CD4-positive, alpha-beta T cell treated with Interleukin-15 for 1 hour (primary cell): ENCODE results near the gene IL10RA.
A peak's percentile ranks its signal among the peaks of the same experiment; 100 is the strongest.
"Not testable (repeated sequence)": the region's sequence is repeated elsewhere in the genome, so short reads cannot be mapped to it uniquely, and the experiment has no call there.

Source experiments
- DNase-seq: peaks from one replicate; pipeline ENCODE4 v3.0.0-alpha.2; 2020

Gene IL10RA

GRCh38 chr11:117966908-117967307, 19.3 kb upstream of the IL10RA start:
- DNase-seq: no peak

GRCh38 chr11:117969160-117969991, 16.8 kb upstream of the IL10RA start:
- no peak for DNase-seq

DNA sequence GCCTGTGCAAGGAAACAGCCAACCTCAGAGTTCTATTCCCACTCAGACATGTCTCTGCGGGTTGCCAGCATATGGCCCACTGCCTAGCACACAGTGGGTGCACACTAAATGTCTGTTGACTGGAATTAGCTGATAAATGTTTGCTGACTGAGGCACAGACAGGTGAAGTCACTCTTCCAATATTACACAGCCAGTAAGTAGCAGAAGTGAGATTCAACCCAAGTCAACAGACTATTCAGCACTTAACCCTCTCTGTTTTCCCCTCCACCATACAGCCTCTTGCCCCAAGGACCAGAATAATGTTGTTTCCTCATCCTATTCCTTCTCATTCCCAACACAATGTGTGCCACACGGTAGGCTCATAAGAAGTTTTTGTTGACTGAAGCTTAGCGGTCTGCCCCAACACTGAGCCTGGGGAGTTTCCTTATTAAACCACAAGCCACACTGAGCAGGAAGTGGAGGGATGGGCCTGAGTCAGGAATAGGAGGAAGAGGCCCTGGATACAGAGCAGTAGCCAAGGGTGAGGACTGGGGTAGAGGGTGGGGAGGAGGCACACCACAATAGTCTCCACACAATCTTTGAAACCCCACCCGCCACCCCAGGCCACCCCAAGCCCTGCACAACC, 15.7 kb upstream of the IL10RA start:
- DNase-seq: peak; percentile 63

- no peak for DNase-seq
Observed at GRCh38 chr11:117972044-117972443, 14.2 kb upstream of the IL10RA start.

GRCh38 chr11:117972629-117973502, 13.3 kb upstream of the IL10RA start:
- no peak for DNase-seq

- no peak for DNase-seq
Observed at GRCh38 chr11:117973503-117973860, 12.7 kb upstream of the IL10RA start.

DNA sequence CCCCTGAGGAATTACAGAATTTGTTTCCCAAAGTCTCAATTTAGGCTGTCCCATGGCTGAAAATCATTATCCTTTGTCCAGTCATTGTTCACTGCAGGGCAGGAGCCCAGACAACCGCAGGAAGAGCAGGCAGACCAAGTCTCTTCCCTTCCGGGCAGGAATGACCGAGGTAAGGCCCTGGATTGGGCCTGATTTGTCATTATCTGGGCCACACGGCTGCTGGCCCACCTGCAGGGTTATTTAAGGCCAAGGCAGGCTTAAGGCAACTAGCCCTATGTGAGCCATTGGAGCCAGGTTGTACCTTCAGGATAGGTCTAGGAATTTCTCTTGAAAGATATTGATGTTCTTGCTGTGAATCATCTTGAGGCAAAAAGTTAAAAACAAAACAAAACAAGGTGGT, 9.7 kb upstream of the IL10RA start:
- DNase-seq: no peak

DNA sequence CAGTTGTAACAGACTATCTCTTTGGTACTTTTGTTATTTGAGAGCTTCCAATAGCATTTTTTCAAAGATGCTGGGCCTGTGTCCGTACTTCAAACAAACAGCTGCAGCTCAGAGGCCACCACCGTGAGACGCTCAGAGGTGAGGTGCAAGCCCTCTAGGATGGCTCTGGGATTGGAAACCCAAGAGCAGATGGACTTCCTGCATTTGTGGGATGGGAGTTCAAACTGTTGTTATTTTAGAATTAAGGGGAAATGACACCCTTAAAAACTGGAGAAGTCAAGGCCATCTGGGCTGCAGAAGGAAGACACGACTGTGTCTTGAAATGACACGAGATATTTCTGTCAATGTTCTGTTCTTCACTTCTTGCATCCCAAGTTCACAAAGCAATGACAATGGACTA, 9.2 kb upstream of the IL10RA start:
- no peak for DNase-seq

DNA sequence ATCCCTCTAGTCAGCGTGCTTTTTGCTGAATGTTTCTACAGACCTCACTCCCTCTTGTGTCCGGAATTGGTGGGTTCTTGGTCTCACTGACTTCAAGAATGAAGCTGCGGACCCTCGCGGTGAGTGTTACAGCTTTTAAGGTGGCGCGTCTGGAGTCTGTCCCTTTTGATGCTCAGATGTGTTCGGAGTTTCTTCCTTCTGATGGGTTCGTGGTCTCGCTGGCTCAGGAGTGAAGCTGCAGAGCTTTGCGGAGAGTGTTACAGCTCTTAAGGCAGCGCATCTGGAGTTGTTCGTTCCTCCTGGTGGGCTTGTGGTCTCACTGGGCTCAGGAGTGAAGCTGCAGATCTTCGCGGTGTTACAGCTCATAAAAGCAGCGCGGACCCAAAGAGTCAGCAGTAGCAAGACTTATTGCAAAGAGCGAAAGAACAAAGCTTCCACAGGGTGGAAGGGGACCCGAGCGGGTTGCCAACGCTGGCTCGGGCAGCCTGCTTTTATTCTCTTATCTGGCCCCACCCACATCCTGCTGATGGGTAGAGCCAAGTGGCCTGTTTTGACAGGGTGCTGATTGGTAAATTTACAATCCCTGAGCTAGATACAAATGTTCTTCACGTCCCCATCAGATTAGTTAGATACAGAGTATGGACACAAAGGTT, 8.5 kb upstream of the IL10RA start:
- DNase-seq: not testable (repeated sequence)

DNA sequence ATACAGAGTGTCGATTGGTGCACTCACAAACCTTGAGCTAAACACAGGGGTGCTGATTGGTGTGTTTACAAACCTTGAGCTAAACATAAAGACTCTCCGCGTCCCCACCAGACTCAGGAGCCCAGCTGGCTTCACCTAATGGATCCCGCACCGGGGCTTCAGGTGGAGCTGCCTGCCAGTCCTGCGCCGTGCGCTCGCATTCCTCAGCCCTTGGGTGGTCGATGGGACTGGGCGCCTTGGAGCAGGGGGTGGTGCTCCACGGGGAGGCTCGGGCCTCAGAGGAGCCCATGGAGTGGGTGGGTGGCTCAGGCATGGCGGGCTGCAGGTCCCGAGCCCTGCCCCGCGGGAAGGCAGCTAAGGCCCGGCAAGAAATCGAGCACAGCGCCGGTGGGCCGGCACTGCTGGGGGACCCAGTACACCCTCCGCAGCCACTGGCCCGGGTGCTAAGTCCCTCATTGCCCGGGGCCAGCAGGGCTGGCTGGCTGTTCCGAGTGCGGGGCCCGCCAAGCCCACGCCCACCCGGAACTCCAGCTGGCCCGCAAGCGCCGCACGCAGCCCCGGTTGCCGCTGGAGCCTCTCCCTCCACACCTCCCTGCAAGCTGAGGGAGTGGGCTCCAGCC, 7.8 kb upstream of the IL10RA start:
- not testable (repeated sequence) for DNase-seq

GRCh38 chr11:117978991-117979390, 7.2 kb upstream of the IL10RA start:
- no peak for DNase-seq

- peak; percentile 67 for DNase-seq
Observed at GRCh38 chr11:117979481-117980211, 6.5 kb upstream of the IL10RA start.

- no peak for DNase-seq
Observed at GRCh38 chr11:117980280-117980679, 5.9 kb upstream of the IL10RA start.

GRCh38 chr11:117980720-117981119, 5.5 kb upstream of the IL10RA start:
- no peak for DNase-seq

- no peak for DNase-seq
Observed at GRCh38 chr11:117983163-117983475, 3.1 kb upstream of the IL10RA start.

- DNase-seq: no peak
Observed at GRCh38 chr11:117984476-117984875, 1.7 kb upstream of the IL10RA start.

DNA sequence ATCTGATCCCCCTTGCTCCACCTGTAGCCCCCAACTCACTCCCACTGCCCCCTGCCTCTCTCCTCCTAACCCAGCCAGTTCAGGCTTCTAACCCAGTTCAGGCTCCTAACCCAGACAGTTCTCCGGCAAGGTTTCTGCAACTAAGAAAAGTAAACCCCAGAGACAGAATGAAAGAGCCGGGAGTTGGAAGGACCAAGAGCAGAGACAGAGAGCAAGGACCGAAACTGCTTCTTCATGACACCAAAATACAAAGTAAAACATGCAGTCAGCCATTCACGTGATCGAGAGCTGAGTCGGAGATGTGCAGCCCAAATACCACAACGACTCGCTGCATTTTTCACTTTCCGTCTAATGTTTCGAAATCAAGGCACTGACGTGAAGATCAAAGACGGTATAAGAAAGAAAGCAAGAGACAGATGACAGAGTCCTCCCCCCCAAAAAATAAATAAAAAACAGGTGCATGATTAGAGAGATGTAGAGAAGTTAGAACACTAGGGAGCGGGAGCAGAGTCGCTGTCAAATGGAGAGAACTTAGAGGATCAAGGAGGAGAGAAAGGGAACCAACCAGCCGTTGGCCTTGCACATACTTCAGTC, 884 bp downstream of the IL10RA start:
- peak; percentile 69 for DNase-seq

DNA sequence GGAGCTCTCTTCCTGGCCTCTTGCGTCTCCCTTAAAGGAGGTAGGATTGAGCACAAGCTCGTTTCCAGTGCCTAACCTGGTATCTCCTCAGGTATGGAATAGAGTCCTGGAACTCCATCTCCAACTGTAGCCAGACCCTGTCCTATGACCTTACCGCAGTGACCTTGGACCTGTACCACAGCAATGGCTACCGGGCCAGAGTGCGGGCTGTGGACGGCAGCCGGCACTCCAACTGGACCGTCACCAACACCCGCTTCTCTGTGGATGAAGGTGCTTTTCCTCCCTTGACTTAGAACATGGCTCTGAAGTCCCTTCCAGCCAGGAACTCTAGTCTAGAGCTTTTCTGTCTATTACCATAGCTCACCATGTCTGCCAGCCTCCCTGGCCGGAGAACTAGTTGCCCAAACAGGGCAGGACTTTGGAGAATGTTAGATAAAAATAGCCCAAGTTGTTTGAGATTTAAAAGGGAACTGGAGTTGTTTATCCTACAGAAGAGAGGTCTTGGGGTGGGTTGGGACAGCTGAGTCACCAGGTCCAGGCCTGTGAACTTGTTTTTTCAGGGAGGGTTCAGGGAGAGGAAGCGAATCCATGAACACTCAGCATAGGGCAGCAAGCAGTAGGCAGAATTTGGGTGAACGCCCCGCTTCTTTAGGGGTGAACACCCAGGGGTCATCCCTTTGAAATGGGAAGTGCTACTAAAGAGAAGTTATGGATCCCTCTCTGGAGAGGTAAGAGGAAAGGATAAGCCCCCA, 3.3 kb downstream of the IL10RA start:
- peak; percentile 66 for DNase-seq

DNA sequence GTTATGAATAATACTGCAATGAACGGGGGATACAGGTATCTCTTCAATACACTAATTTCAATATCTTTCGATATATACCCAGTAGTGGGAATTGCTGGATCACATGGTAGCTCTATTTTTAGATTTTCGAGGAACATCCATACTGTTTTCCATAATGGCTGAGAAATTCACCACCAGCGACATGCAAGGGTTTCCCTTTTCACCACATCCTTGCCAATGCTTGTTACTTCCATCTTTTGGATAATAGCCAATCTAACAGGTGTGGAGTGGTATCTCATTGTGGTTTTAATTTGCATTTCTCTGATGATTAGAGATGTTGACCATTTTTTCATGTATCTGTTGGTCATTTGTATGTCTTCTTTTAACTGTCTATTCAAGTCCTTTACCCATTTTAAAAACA, 5.9 kb downstream of the IL10RA start:
- DNase-seq: no peak

DNA sequence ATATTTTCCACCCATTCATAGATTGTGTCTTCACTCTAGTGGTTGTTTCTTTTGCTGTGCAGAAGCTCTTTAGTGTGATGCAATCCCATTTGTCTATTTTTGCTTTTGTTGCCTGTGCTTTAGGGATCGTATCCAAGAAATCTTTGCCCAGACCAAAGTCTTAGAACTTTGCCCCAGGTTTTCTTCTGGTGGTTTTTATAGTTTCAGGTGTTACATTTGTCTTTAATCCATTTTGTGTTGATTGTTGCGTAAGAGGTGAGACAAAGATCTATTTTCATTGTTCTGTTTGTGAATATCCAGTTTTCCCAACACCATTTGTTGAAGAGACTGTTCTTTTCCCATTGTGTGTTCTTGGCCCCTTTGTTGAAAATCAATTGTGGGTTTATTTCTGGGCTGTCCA, 6.4 kb downstream of the IL10RA start:
- DNase-seq: no peak
